Activated gamma-delta T cell treated with Interleukin-2 at 50 U/mL for 16 hours (primary cell): ENCODE data around the gene IL4R.
"Not testable (repeated sequence)": the region's sequence is repeated elsewhere in the genome, so short reads cannot be mapped to it uniquely, and the experiment has no call there.

ENCODE experiments used
- DNase-seq: peaks from one replicate; pipeline ENCODE4 v3.0.0-alpha.2; 2020

IL4R gene

DNA sequence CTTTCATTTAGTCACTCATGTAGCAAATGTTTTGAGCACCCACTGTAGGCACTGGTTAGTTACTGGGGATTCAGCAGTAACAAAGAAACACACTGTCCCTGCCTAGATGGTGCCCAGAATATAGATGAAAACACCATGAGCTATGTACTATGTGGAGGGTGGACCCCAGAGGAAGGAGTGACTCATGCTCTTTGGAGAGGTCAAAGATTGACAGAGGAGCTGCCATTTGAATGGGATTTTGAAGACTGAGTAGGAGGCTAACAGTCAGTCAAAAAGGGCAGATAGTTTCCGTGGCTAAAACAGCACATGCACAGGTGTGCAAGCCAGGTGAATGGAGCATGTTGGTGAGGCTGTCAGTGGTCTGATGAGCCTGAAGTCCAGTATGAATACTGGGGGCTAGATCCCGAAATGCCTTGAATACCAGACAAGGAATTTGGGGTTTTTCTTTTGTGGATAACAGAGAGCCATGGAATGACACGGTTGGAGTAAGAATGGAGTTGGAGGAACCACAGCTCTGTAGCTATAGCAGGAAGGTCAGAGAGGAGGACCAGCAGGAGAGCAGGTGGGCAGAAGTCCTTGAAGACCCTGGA is 94.3 kb downstream of the IL4R start:
- no peak for DNase-seq

- DNase-seq: no peak
These were observed 94.8 kb downstream of the IL4R start for GRCh38 chr16:27408602-27409031.

GRCh38 chr16:27409958-27410357 is 96.2 kb downstream of the IL4R start:
- DNase-seq: not testable (repeated sequence)

GRCh38 chr16:27410761-27411160 is 97.0 kb downstream of the IL4R start:
- DNase-seq: no peak

DNA sequence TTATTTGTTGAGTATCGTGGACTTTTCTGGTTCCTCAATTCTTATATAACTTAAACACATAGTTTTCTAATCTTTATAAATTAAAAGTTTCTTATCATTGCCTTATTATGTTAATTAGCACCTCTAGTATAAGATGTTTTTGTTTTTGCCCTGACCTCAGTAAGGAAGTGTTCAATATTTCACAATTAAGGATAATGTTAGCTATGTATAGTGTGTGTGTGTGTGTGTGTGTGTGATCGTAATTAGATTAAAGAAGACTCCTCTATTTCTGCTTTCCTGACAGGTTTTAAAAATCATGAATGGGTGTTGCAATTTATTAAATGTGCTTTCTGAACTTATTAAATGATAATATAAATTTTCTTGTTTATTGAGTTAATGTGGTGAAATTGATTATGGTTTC is 100.2 kb downstream of the IL4R start:
- DNase-seq: no peak
